ENCODE measurements around the gene CACNB2. TPM values are rescaled to one million over a fixed set of nuclear protein-coding genes. Genes with fewer than 3 reads are reported as not detected.

The CACNB2 gene
- total and polyA plus RNA-seq, 2 donors (not counting 3 experiments of a cell fraction or from before 2014, with no cell fraction given), result not detected

DNA sequence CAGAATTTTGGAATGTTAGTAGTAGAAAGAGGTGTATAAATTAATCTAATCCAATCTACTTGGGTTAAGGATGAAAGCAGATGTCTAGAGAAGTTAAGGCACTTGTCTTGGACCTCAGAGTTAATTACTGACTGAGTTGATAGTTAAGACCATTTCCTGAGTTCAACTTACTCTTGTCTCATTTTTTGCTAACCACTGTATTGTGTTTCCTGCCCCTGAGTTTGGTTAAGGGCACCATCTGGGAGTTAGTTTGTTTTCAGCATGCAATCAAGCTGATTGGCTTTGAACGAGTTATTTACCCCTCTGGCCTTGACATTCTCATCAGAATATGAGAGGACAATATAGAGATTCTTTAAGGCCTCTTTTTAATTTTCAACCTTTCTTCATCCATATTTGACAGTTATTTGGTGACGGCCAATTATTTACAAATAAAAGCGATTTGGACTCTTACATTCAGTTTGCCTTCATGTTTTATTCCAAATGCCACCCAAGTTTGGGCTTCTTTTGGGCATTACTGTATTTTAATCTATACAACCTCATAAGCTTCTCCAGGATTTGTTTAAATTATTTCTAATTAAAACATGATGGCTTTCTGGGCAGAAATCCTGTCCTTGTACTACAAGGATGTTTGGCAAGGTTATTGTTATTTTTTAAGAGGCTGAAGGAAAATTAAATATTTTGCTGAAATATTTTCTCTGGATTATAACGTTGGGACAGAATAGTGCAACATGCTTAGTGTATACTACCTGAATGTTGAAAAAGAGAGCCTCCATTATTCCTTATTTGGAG lies 225.0 kb downstream of the CACNB2 start:
- H3K4me1 ChIP-seq (ENCODE audit: control insufficient read depth, extremely low read depth, insufficient read depth, low read length), result no peaks in the 10 kb centered on the region
- no peak for TF ChIP-seq FOS (IDR thresholded peaks at IDR 0.05; ENCODE audit: borderline replicate concordance, insufficient read depth, low read length)
- TF ChIP-seq GATA2 (IDR thresholded peaks at IDR 0.05; ENCODE audit: insufficient read depth, insufficient read length, low read depth, low read length), result no peak
- no peak for TF ChIP-seq EZH2 (IDR thresholded peaks at IDR 0.05; ENCODE audit: borderline replicate concordance, low read depth, low read length, severe bottlenecking)
- TF ChIP-seq CTCF (IDR thresholded peaks at IDR 0.05; ENCODE audit: extremely low read depth in 1 of 2, insufficient read depth in 1 of 2, low read depth in 1 of 2, low read length in 2 of 2), result no peak
- no peak for TF ChIP-seq POLR2A (IDR thresholded peaks at IDR 0.05; ENCODE audit: low read depth, low read length)
- TF ChIP-seq JUN (IDR thresholded peaks at IDR 0.05; ENCODE audit: borderline replicate concordance, insufficient read depth, insufficient read length, low read depth), result no peak
- TF ChIP-seq MYC (IDR thresholded peaks at IDR 0.05; ENCODE audit: low read depth, low read length), result no peak
- TF ChIP-seq POLR2AphosphoS5 (IDR thresholded peaks at IDR 0.05; ENCODE audit: insufficient read depth, low read depth, low read length), result no peak
- TF ChIP-seq, protein P1, sequence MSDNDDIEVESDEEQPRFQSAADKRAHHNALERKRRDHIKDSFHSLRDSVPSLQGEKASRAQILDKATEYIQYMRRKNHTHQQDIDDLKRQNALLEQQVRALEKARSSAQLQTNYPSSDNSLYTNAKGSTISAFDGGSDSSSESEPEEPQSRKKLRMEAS (IDR thresholded peaks at IDR 0.05; ENCODE audit: insufficient read depth, insufficient read length), result no peak
- H3K9me1 ChIP-seq (replicated peaks; ENCODE audit: control insufficient read depth, extremely low read depth, insufficient read depth, low read length), result no peaks in the 10 kb centered on the region
- H3K79me2 ChIP-seq (ENCODE audit: control insufficient read depth, insufficient read depth, low read length), result no peaks in the 10 kb centered on the region
- no peak for FAIRE-seq
- no peaks in the 10 kb centered on the region for H3K27me3 ChIP-seq (ENCODE audit: control insufficient read depth in 2 of 2, insufficient read depth in 2 of 2, low read length in 2 of 2)
- H3K27ac ChIP-seq (ENCODE audit: insufficient read depth, low read depth, low read length), result no peak overlapping the region
- no peak overlapping the region for H3K4me2 ChIP-seq (ENCODE audit: insufficient read depth, low read length)
- CTCF ChIA-PET, result no interaction called here
- no peak for DNase-seq (ENCODE audit: low read depth, low spot score)
- POLR2A ChIA-PET, result no interaction called here
- BruUV-seq (replicated peaks), result no TSS peak
- dilution Hi-C loops (cut with MboI; ENCODE audit: extremely low pct_ligation_motif_present, low sequenced_read_pairs) (no loop called here), intact Hi-C loops (cut with micrococcal nuclease) (no loop called here)
- H3K4me3 ChIP-seq (replicated peaks in 1 of 3; ENCODE audit: insufficient read depth in 1 of 3, low read depth in 1 of 3, low read length in 3 of 3), result no peak overlapping the region
- no peaks in the 10 kb centered on the region for H3K36me3 ChIP-seq (ENCODE audit: control insufficient read depth in 2 of 2, extremely low read depth in 1 of 2, insufficient read depth in 2 of 2, low read length in 2 of 2)
- H4K20me1 ChIP-seq (replicated peaks; ENCODE audit: control insufficient read depth, extremely low read depth, insufficient read depth, low read length), result no peaks in the 10 kb centered on the region
- H2AFZ ChIP-seq (ENCODE audit: low read depth, low read length), result no peak overlapping the region
- no peak overlapping the region for H3K9ac ChIP-seq (replicated peaks; ENCODE audit: extremely low read depth, insufficient read depth, low read length)
- no peaks in the 10 kb centered on the region for H3K9me3 ChIP-seq (replicated peaks; ENCODE audit: control insufficient read depth, insufficient read depth, low read length)

Measured in endothelial cell of umbilical vein (primary cell).